Measurements from ENCODE around the gene TASL.

DNA sequence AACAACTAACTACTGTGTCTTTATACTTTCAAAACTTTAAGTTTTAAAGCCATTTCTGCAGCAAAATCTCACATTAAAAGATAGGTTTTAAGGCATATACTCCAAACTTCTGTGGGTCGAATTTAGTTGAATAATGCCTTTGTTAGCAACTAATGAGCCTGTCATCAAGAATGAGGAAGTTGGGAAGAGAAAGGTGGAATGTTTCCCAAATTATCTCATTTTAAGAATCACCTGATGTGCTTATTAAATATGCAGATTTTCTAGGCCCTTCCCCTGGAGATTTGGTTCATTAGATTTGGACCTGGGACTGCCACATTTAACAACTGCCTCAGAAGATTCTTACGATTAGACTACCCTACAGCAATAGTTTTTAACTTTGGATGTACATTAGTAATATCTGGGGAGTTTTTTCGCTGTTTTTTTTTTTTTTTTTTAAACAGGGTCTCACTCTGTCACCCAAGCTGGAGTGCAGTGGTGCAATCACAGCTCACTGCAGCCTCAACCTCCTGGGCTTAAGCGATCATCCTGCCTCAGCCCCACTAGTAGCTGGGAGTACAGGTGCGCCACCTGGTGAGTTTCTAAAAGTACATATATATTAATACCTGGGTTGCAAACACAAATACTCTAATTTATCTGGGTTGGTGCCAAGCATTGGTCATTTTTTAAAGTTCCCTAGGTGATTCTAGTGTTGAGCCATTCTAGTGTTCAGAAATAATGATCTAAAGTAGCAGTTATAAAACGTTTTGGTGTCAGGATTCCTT is 16.1 kb upstream of the TASL start:
- TF ChIP-seq, protein P1, sequence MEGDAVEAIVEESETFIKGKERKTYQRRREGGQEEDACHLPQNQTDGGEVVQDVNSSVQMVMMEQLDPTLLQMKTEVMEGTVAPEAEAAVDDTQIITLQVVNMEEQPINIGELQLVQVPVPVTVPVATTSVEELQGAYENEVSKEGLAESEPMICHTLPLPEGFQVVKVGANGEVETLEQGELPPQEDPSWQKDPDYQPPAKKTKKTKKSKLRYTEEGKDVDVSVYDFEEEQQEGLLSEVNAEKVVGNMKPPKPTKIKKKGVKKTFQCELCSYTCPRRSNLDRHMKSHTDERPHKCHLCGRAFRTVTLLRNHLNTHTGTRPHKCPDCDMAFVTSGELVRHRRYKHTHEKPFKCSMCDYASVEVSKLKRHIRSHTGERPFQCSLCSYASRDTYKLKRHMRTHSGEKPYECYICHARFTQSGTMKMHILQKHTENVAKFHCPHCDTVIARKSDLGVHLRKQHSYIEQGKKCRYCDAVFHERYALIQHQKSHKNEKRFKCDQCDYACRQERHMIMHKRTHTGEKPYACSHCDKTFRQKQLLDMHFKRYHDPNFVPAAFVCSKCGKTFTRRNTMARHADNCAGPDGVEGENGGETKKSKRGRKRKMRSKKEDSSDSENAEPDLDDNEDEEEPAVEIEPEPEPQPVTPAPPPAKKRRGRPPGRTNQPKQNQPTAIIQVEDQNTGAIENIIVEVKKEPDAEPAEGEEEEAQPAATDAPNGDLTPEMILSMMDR (IDR thresholded peaks at IDR 0.05), result no peak
- no peak for TF ChIP-seq EZH2 (IDR thresholded peaks at IDR 0.05)
